Measurements from ENCODE around the gene TCIRG1. TPM values are rescaled to one million over a fixed set of nuclear protein-coding genes. Genes with fewer than 3 reads are reported as not detected.

Gene TCIRG1
- total and polyA plus RNA-seq, 2 of the 13 experiments (the other 11 are each of a cell fraction or from before 2014, with no cell fraction given) = 48.0 to 69.6 TPM

GRCh38 chr11:68030318-68031143 lies 8.3 kb upstream of the TCIRG1 start, which contains the start of gene NDUFS8 (continued):
- TF ChIP-seq EED (CRISPR knock-in tag; IDR thresholded peaks at IDR 0.05) (peak; percentile 30; the same call in 1 of the 2 replicates), AHR (CRISPR knock-in tag; IDR thresholded peaks at IDR 0.05) (peak; percentile 63; the same call in 1 of the 2 replicates), MAX (IDR thresholded peaks at IDR 0.05) (peak; percentile 75), ZBTB1 (CRISPR knock-in tag; IDR thresholded peaks at IDR 0.05; ENCODE audit: borderline replicate concordance) (no peak), ZNF513 (CRISPR knock-in tag; conservative IDR thresholded peaks at IDR 0.05) (no peak), ZFP62 (CRISPR knock-in tag; IDR thresholded peaks at IDR 0.05) (no peak), RELA (CRISPR knock-in tag; IDR thresholded peaks at IDR 0.05) (no peak; the same call in 1 of the 2 replicates), ZNF318 (CRISPR knock-in tag; IDR thresholded peaks at IDR 0.05) (no peak), ATF2 (CRISPR knock-in tag; IDR thresholded peaks at IDR 0.05) (0 out of 2 replicates have a peak, but pooled peaks have one; percentile 22), ATRX (CRISPR knock-in tag; IDR thresholded peaks at IDR 0.05; ENCODE audit: borderline replicate concordance) (no peak), ZNF761 (CRISPR knock-in tag; conservative IDR thresholded peaks at IDR 0.05) (0 out of 2 replicates have a peak, but pooled peaks have one; percentile 52), PPARG (CRISPR knock-in tag; conservative IDR thresholded peaks at IDR 0.05) (no peak; the same call in 1 of the 2 replicates), ZNF557 (CRISPR knock-in tag; IDR thresholded peaks at IDR 0.05) (no peak), GATAD2A (CRISPR knock-in tag; IDR thresholded peaks at IDR 0.05) (no peak), HNF4A (CRISPR knock-in tag; IDR thresholded peaks at IDR 0.05) (peak; percentile 36), TBP (CRISPR knock-in tag; IDR thresholded peaks at IDR 0.05) (no peak; the same call in 1 of the 2 replicates), TOE1 (CRISPR knock-in tag; IDR thresholded peaks at IDR 0.05) (no peak)

All from HepG2 (cell line).